ENCODE measurements around the gene MAP2K1.

The MAP2K1 gene

DNA sequence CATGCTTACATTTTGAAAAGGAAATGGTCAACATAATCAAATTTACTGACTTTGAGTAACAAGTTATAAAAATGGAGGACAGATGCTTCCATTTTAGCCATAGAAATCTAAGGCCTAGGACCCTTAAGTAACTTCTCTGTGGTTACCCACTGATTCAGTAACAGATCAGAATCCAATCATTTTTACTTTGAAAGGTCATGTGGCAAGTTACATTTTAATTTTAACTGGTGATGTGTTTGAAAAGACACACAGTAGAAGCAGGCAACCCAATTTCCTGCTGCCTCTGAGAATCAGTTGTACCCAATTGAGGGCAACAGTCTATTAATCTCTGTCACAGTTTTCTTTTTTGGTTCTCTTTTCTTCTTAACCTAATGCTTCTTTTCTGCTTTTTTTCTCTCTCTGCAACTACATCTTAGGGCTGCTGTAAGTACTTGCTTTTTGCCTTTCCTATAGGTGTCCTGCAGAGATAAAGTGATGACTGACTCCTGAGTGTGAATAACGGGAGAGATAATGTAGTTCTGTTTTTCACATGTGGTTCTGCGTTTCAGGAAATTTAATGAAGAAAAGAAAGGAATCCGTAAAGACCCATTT is 121.7 kb downstream of the MAP2K1 start:
- no peak for DNase-seq

DNA sequence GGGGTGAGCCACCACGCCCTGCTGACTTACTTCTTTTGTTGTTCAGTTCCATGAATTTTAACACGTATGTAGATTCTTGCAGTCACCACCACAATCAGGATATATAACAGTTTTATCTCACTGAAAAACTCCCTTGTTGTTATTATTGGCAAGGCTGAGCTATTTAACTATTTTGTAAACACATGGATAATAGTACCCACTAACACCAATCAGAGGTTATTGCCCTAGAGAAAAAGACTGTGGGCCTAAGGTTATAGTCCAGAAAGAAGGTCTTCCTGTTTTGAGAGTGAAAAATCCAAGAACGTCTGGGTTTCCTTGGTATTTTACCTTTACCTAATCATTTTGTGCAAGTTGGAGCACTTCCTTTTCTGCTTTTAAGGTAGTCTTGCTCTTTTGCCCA is 127.9 kb downstream of the MAP2K1 start:
- no peak for DNase-seq

DNA sequence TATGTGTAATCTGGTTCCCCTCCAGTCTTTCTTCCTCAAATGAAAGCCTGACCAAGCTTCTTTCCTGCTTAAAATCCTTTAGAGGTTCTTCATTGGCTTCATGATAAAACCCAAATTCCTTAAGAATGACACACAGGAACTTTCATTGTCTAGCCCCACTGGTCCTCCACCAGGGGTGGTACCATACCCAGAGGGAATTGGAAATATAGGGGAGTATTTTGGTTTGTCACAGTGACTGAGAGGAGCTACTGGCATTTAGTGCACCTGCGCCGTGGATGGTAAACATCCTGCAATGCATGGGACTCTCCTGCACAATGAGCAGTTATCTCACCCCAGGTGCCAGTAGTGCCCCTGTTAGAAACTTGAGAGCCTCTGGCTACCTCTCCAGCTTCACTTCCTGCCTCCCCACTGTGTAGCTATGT is 129.2 kb downstream of the MAP2K1 start:
- DNase-seq, result no peak

GRCh38 chr15:66523926-66524325 is 137.2 kb downstream of the MAP2K1 start:
- no peak for DNase-seq

DNA sequence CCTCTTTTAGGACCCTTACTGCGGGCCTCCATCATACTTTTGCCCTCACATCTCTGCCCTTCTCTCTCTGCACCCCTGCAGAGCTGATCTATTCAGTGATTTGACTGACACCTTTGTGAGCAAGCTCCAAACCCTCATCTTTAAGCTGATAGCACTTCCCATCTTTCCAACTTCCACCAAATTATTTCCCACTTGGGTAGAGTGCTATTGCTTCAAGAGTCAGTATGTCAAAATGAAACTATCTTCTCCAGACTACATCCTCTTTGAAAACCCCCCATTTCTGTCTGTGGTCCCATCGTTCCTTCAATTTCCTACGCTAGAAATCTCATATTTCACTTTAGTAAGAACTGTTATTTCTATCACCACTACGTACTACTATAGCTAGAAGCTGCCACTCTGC is 138.1 kb downstream of the MAP2K1 start:
- no peak for DNase-seq

DNA sequence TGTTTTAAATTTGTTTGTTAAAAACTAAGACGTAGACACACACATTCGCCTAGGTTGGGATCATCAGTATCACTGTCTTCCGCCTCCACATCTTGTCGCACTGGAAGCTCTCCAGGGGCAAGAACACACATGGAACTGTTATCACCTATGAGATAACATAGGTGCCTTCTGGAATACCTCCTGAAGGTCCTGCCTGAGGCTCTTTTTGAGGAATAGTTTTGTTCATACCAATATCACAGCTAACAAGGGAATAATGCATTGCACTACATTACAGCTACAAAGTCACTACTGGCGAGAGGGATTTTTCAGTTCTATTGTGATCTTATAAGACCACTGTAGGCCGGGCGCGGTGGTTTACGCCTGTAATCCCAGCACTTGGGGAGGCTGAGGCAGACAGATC is 148.3 kb downstream of the MAP2K1 start:
- no peak for DNase-seq

Measured in activated CD4-positive, CD25-positive, alpha-beta regulatory T cell treated with anti-CD3 and anti-CD28 coated beads, Interleukin-2, amount 50 U/mL, for 72 hours (primary cell).